Mucosa of descending colon (tissue), 3 donors: Measurements from ENCODE around the gene RNU7-1. TPM values are rescaled to one million over a fixed set of nuclear protein-coding genes. Genes with fewer than 3 reads are reported as not detected.

Experiments used
- ATAC-seq: fragments of 200-7000 bp; cut with Tn5 transposase; one replicate; pipeline ENCODE4 v1.9.1; 2020; ENCODE audit warnings: mild to moderate bottlenecking, moderate library complexity
- DNase-seq, 3 donors: peaks; one replicate each; pipeline ENCODE4 v3.0.0-alpha.2; 2020
- H3K36me3 ChIP-seq: fragments of 200-600 bp; one replicate; pipeline ENCODE4 v1.8.0; 2021; ENCODE audit warnings: low read depth, mild to moderate bottlenecking
- H3K4me1 ChIP-seq: fragments of 200-600 bp; one replicate; pipeline ENCODE4 v1.8.0; 2021; ENCODE audit warnings: low read depth, mild to moderate bottlenecking
- H3K4me3 ChIP-seq: fragments of 200-600 bp; one replicate; pipeline ENCODE4 v1.8.0; 2021; ENCODE audit warnings: mild to moderate bottlenecking
- H3K9me3 ChIP-seq: fragments of 200-600 bp; one replicate; pipeline ENCODE4 v1.8.0; 2021; ENCODE audit warnings: mild to moderate bottlenecking
- intact Hi-C, 2 donors: fragments of 100-400 bp; cut with DNase I in 1 of 2; cut with micrococcal nuclease in 1 of 2; formaldehyde crosslinking; loops; one replicate each; pipeline versions ENCODE4 v1.11.0 to v1.11.1; 2022; cut with DNase I, micrococcal nuclease
- microRNA-seq: library from miRNA; unstranded; fragments of <30 nt; microRNA quantifications from one replicate; pipeline ENCODE4, GENCODE V29; 2019
- total RNA-seq, 3 donors: library from RNA; stranded (reverse); fragmentation: NEBNext Ultra II Directional in 2 of 3; extraction: Animal tissue kit (Norgen Biotek cat#: 25700) in 2 of 3; gene quantifications; one replicate each; pipeline versions ENCODE4 v1.2.1 to v1.2.4, GENCODE V29; 2021 to 2023
- TF ChIP-seq, protein P1 (sequence below): fragments of 200-600 bp; IDR thresholded peaks from one replicate; pipeline ENCODE4 v1.8.0; 2022; ENCODE audit warnings: antibody characterized with exemption, mild to moderate bottlenecking
- donor health status: DM: no; HTN: no; CAD: no; lungs with moderate emphysema.
- donor health status: DM: no; HTN: no; CAD: no.
- donor health status: DM: no; HTN: yes; CAD: no.

RNU7-1 gene
- total RNA-seq, 3 donors from 2014 or later = not detected

DNA sequence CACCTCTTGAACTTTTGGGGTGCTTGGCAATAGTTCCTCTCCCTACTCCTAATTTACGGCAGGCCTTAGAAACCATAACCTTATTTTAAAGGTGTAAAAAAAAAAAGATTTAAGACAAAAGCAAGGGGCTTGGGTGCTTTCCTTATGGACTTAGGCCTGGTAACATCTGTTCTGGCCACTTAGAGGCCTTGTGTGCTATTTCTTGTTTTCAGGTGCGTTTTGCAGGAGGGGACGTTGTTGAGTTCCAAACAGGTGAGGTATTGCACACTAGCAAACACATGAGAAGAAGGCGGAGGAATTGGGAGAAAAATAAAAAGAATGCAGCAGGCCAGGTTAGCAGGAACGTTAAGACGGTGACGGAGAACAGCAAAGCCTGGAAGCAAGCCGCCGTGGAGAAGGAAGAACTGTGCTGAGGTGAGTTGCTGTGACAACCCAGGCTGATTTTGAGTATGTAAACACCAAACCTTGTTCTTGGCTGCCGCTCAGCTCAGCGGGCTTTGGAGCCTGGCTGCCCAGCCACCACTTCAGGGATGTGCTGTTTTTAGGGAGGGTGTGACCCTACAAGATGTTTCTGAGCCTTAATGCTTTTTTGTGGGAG is 44.4 kb downstream of the RNU7-1 start:
- DNase-seq = peak; percentile 60 to 70 (median 66)
- intact Hi-C loops = no loop called here
- Histone ChIP-seq H3K4me3 (no peak overlapping the region), H3K4me1 (peaks cover 15% of the 10 kb centered on the region), H3K36me3 (no peaks in the 10 kb centered on the region), H3K9me3 (no peaks in the 10 kb centered on the region)
- ATAC-seq = peak; percentile 90
- TF ChIP-seq, protein P1, sequence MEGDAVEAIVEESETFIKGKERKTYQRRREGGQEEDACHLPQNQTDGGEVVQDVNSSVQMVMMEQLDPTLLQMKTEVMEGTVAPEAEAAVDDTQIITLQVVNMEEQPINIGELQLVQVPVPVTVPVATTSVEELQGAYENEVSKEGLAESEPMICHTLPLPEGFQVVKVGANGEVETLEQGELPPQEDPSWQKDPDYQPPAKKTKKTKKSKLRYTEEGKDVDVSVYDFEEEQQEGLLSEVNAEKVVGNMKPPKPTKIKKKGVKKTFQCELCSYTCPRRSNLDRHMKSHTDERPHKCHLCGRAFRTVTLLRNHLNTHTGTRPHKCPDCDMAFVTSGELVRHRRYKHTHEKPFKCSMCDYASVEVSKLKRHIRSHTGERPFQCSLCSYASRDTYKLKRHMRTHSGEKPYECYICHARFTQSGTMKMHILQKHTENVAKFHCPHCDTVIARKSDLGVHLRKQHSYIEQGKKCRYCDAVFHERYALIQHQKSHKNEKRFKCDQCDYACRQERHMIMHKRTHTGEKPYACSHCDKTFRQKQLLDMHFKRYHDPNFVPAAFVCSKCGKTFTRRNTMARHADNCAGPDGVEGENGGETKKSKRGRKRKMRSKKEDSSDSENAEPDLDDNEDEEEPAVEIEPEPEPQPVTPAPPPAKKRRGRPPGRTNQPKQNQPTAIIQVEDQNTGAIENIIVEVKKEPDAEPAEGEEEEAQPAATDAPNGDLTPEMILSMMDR = no peak

Small RNAs within 50 kb of the gene (microRNA-seq; reads per million reads assigned to microRNA genes)
- 5,191 reads per million, percentile 92 among the genes with 10 or more reads in this experiment for gene MIR141
- gene MIR200C = 55,348 reads per million, percentile 99 among the genes with 10 or more reads in this experiment

Other genes with a start within 250 kb of the RNU7-1 start
- 1 to 10 TPM in 1 of 3 donors, under 1 TPM in 1, not detected in 1; 0.53 to 2.9 TPM for gene PIANP, start 243.0 kb upstream of the RNU7-1 start, total RNA-seq
- 10 to 100 TPM; 32.8 to 47.2 (median 39.2) TPM for gene COPS7A, start 219.8 kb upstream of the RNU7-1 start, total RNA-seq
- 100 to 1,000 TPM; 136 to 177 (median 149) TPM for gene MLF2, start 190.7 kb upstream of the RNU7-1 start, total RNA-seq
- gene PTMS, start 177.5 kb upstream of the RNU7-1 start, total RNA-seq = 100 to 1,000 TPM; 116 to 549 (median 122) TPM
- 1 to 10 TPM; 1.8 to 4.7 (median 2.1) TPM for gene LAG3, start 171.3 kb upstream of the RNU7-1 start, total RNA-seq
- 10 to 100 TPM in 2 of 3 donors, 1 to 10 TPM in 1; 8.9 to 16.5 (median 14.8) TPM for gene CD4, start 154.3 kb upstream of the RNU7-1 start, total RNA-seq
- 10 to 100 TPM in 1 of 3 donors, 1 to 10 TPM in 2; 1.7 to 18.6 (median 3.1) TPM for gene GPR162, start 122.0 kb upstream of the RNU7-1 start, total RNA-seq
- 10 to 100 TPM in 1 of 3 donors, 1 to 10 TPM in 2; 1.6 to 24.2 (median 5.2) TPM for gene P3H3, start 115.4 kb upstream of the RNU7-1 start, total RNA-seq
- 1 to 10 TPM in 1 of 3 donors, under 1 TPM in 2; 0.38 to 5.3 (median 0.96) TPM for gene GNB3, start 102.9 kb upstream of the RNU7-1 start, total RNA-seq
- gene CDCA3, start 92.5 kb upstream of the RNU7-1 start, total RNA-seq = 10 to 100 TPM in 1 of 3 donors, 1 to 10 TPM in 2; 2.8 to 15.3 (median 5.2) TPM
- gene USP5, start 91.7 kb upstream of the RNU7-1 start, total RNA-seq = 10 to 100 TPM; 65.9 to 80.7 (median 79.7) TPM
- gene TPI1, start 76.3 kb upstream of the RNU7-1 start, total RNA-seq = 100 to 1,000 TPM; 408 to 766 (median 700) TPM
- gene SPSB2, start 70.5 kb upstream of the RNU7-1 start, total RNA-seq = 10 to 100 TPM in 2 of 3 donors, 1 to 10 TPM in 1; 9.7 to 11.7 (median 10.6) TPM
- 10 to 100 TPM in 1 of 3 donors, 1 to 10 TPM in 2; 4.7 to 11.8 (median 4.9) TPM for gene LRRC23, start 39.0 kb upstream of the RNU7-1 start, total RNA-seq
- 10 to 100 TPM in 1 of 3 donors, 1 to 10 TPM in 2; 4.5 to 67.3 (median 7.6) TPM for gene ENO2, start 29.2 kb upstream of the RNU7-1 start, total RNA-seq
- 100 to 1,000 TPM in 1 of 3 donors, 10 to 100 TPM in 2; 68.5 to 208 (median 82.4) TPM for gene ATN1, start 15.9 kb upstream of the RNU7-1 start, total RNA-seq
- gene C12orf57, start 206 bp downstream of the RNU7-1 start, total RNA-seq = 100 to 1,000 TPM; 113 to 175 (median 130) TPM
- gene PTPN6, start 7.5 kb downstream of the RNU7-1 start, total RNA-seq = 10 to 100 TPM; 37.4 to 61.7 (median 51.7) TPM
- 100 to 1,000 TPM; 204 to 266 (median 209) TPM for gene PHB2, start 26.8 kb downstream of the RNU7-1 start, total RNA-seq
- 10 to 100 TPM; 29.6 to 33.7 (median 33.4) TPM for gene EMG1, start 27.1 kb downstream of the RNU7-1 start, total RNA-seq
- 100 to 1,000 TPM in 2 of 3 donors, 10 to 100 TPM in 1; 79.8 to 121 (median 102) TPM for gene LPCAT3, start 74.7 kb downstream of the RNU7-1 start, total RNA-seq
- gene C1S, start 116.9 kb downstream of the RNU7-1 start, total RNA-seq = 100 to 1,000 TPM in 2 of 3 donors, 10 to 100 TPM in 1; 36.0 to 304 (median 168) TPM
- 100 to 1,000 TPM in 2 of 3 donors, 10 to 100 TPM in 1; 38.7 to 273 (median 222) TPM for gene C1R, start 148.6 kb downstream of the RNU7-1 start, total RNA-seq
- gene C1RL, start 165.4 kb downstream of the RNU7-1 start, total RNA-seq = 10 to 100 TPM; 47.5 to 61.4 (median 49.4) TPM
- gene RBP5, start 185.1 kb downstream of the RNU7-1 start, total RNA-seq = 1 to 10 TPM; 2.2 to 3.8 (median 2.5) TPM
- gene CLSTN3, start 186.6 kb downstream of the RNU7-1 start, total RNA-seq = 10 to 100 TPM; 16.4 to 23.5 (median 18.6) TPM
- gene PEX5, start 245.9 kb downstream of the RNU7-1 start, total RNA-seq = 10 to 100 TPM; 36.1 to 41.2 (median 38.5) TPM